Stimulated activated CD8-positive, alpha-beta memory T cell treated with anti-CD3 and anti-CD28 coated beads, Interleukin-15, amount 100 ng/mL, for 48 hours (primary cell): ENCODE data around the gene EBF3.
A peak's percentile ranks its signal among the peaks of the same experiment; 100 is the strongest.

ENCODE experiments used
- DNase-seq, 2 donors: peaks; one replicate each; pipeline ENCODE4 v3.0.0-alpha.2; 2020; ENCODE audit warnings: low read depth in 2 of 2

Gene EBF3, protein sequence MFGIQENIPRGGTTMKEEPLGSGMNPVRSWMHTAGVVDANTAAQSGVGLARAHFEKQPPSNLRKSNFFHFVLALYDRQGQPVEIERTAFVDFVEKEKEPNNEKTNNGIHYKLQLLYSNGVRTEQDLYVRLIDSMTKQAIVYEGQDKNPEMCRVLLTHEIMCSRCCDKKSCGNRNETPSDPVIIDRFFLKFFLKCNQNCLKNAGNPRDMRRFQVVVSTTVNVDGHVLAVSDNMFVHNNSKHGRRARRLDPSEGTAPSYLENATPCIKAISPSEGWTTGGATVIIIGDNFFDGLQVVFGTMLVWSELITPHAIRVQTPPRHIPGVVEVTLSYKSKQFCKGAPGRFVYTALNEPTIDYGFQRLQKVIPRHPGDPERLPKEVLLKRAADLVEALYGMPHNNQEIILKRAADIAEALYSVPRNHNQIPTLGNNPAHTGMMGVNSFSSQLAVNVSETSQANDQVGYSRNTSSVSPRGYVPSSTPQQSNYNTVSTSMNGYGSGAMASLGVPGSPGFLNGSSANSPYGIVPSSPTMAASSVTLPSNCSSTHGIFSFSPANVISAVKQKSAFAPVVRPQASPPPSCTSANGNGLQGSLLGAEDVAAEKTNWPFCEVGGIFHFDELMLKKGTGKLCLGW

DNA sequence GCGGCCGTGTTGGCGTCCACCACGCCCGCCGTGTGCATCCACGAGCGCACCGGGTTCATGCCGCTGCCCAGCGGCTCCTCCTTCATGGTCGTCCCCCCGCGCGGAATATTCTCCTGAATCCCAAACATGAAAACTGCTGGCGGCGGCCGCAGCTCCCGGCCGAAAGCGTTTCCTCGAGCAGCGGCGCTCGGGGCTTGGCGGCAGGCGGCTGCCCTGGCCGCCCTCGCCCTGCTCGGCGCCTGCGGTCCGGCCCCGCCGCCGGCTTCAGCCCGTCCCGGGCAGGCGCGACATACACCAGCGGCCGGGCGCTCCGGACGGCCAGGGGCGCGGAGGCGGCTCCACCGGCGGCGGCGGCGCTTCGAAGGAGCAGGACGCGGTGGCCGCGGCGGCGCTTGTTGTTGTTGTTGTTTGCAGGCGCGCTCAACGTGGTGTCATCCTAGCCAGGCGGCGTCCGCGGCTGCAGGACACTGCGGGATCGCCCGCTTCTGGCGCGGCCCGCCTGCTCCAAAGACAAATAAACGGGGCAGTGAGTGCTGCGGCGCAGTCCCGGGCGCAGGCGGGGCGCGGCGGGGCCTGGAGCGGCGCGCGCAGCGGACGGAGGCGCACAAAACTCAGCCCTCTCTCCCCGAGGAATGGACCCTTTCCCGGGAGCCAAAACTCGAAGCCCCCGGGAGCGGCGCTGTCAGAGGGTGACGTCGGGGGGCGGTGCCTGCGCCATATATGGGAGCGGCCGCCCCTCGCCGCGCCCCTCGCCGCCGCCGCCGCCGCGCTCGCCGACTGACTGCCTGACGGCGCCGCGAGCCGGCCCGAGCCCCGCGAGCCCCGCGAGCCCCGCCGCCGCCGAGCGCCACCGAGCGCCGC is at the start of gene EBF3:
Gene EBF3 (minus strand): TSS at position 634 of the 861 bp plus-strand sequence. CDS start 506 bp downstream, at position 128.
- DNase-seq, result peak in 1 of 2 donors; percentile 32

DNA sequence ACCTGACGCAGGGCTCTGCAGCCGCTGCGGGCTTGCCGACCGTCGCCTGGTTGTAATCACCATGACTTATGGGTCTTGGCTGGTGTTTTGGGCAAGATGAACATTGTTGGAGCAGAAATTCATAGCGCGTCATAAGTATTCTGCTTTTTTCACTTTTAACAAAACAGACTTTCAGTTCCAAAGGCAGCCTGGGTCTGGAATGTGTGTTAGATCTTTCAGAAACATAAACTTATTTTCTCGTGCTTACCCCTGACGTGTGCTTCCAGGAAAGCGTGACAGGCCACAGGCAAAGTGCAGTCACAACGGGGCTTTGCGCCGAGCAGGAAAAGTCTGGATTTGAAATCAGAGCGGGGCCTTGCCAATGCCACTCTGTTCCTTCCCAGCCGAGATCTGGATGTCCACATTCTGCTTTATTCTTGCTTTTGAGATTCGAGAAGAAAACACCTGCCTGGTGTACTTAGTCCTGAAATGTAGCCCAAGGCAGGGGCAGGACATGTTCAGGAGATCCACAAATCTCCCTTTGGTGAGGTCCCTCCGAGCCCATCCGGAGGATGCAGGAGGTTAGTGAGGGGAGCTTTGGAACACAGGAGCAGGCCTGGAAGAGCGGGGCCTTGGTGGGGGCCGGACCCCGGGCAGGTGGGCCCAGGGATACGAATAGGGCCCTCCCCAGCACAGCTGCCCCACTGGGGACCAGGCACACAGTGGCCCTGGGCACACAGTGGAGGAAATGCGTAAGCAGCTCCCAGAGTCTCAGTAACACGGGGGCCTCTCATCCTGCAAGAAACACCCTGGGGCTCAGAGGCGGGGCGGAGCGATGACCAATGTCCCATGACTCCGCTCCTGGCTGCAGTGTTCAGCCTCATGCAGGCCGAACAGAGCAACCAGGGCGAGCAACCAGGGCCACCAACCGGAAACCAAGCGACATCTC is 49.5 kb upstream of the EBF3 start:
- no peak for DNase-seq

DNA sequence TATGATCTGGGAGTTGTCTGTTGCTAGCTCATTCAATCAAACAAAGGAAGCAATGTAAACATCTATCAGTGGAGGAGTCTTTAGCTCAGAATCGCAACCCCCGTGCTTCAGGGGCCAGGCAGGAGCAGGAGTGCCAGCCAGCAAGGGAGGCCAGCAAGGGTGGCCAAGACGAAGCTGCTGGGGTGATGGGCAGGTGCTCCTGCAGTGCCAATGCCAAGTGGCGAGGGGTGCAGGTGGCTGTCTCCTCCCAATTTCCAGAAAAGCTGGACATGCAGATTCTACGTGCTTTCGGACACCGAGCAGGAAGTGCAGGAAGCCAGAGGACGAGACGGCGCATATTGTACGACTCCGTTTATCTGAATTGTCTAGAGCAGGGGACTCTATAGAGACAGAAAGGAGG is 48.1 kb upstream of the EBF3 start:
- DNase-seq, result no peak

DNA sequence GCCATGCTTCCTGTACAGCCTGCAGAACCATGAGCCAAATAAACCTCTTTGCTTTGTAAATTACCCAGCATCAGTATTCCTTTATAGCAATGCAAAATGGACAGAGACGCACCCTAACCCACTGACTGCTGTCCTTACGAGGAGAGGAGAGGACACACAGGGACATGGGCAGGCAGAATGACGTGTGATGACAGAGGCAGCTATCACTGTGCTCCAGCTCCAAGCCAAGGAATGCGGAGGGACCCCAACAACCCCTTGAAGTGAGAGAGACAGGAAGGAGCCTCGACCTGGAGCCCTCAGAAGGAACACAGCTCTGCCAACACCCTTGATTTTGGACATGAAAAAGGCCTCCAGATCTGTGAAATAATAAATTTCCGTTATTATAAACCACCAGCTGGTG is 46.6 kb upstream of the EBF3 start:
- no peak for DNase-seq

DNA sequence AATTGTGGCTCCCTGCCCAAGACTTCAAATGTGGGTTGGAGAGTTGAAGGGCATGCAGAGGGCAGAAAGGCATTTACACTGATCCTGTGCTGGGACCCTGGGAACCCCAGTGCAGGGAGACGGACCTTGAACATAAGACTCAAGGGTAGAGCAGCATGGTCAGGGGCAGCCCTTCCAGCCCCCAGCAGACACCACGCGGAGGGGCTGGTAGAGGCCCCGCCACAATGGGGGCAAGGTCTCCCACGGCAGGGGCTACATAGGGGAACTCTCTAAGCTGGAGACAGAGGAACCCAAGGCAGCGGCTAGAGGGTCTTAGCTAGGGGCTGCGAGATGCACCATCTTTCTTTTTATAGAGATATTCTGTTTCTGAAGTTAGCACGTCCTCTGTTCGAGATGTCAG is 45.2 kb upstream of the EBF3 start:
- no peak for DNase-seq

DNA sequence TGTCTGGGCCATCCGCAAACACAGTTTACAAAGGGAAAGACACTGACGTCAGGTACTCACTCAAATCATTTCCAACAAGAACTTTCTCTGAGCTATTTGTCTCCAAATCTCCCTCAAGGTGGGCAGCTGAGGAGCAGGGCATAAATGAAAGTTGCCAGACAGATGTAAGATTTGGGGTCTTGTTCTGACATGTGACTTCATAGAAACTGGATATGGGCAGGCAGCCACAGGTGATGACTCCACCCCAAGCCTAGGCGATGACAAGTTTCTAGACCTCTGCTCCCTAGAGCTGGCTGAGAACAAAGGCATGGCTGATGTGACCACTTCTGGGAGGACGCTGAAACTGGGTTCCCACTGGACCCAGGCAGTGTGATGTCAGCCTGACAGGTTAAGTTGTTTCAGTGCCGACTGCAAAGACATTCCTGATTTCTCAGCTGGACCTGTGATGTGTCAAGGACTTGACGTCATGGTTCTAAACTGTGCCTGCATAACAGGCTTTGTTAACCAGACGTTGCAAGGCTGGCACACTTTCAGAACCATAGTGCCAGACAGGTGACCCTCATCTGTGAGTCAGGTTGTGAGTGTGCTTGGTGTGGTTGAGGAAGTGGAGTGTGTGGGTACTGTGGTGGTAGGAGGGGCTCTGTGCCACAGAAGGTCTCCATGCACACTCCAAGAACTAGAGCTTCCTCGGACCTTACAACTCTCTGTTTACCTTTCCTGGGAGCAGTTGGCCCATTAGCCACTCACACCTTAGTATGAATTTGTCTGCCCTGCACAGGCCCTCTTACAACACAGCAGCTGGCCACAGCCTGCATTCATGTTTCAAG is 39.9 kb upstream of the EBF3 start:
- DNase-seq, result no peak

DNA sequence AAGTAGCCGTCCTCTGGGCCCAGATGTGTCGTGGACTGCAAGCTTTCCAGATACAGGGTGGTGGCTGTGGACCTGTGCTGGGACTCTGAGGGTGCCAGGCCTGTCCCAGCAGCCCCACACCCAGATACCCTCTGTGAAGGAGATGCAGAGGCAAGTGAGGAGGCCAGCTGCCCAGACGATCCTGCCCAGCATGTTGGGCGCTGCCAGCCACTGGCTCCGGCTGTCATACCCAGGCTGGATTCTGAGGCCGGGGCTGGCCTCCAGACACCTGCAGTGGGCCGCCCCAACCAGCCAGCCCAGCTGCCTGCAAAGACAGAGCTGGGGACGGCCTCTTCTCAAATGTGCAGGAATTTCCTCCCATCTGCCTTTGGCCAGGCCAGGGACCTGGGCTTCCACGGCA is 39.1 kb upstream of the EBF3 start:
- DNase-seq, result no peak

DNA sequence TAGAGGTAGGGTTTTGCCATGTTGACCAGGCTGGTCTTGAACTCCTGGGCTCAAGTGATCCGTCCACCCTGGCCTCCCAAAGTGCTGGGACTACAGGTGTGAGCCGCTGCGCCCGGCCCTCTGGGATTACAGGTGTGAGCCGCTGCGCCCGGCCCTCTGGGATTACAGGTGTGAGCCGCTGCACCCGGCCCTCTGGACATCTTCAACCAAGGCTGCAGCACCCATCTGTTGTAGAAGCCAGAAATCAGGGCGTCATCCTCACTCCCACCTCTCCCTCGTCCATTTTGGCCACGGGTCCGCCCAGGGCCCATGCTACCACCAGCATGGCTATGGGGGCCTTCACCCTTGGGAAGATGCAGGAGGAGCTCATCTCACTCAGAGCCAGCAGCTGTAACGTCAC is 38.5 kb upstream of the EBF3 start:
- no peak for DNase-seq

DNA sequence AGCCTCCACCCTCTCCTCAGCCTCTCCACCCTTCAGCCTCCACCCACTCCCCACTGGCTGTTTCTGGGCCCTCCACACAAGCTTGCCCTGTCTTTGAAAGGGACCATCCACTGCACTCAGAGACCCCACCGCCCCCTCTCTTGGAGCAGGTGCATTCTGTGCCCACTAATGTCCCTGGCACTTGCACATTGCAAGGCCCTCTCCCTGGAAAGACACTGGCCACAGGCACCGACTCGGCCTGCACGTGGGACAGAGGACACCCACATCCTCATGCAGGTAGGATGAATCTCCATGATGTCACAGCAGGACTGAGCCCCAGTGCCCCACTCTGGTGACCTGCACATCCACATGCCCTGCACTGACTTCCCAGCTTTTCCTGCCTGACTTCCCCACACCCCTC is 36.8 kb upstream of the EBF3 start:
- no peak for DNase-seq

DNA sequence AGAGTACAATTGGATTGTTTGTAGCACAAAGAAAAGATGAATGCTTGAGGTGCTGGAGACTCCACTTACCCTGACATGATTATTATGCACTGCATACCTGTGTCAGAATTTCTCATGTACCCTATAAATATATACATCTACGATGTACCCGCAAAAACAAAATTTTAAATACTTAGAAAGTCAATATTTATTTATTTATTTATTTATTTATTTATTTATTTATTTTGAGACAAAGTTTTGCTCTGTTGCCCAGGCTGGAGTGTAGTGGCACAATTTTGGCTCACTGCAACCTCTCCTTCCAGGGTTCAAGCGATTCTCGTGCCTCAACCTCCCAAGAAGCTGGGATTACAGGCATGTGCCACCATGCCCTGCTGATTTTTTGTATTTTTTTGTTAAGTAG is 35.1 kb upstream of the EBF3 start:
- no peak for DNase-seq

DNA sequence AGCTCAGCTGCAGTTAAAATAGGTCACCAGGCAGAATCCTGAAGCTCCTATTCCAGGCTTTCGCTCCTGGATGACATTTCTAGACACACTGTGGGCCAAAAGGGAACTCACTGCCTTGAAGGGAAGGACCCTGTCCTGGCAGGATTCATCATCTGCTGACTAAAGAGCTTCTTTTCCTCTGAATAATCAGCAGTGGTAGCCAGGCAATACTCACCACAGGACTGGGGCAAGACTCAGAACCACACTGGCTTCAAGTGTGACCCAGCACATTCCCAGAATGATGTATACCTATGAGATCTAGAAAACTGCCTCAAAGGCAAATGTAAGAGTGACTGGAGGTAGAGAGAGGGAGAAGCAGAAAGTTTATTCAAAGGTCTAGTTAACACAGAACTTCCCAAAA is 29.5 kb upstream of the EBF3 start:
- no peak for DNase-seq

DNA sequence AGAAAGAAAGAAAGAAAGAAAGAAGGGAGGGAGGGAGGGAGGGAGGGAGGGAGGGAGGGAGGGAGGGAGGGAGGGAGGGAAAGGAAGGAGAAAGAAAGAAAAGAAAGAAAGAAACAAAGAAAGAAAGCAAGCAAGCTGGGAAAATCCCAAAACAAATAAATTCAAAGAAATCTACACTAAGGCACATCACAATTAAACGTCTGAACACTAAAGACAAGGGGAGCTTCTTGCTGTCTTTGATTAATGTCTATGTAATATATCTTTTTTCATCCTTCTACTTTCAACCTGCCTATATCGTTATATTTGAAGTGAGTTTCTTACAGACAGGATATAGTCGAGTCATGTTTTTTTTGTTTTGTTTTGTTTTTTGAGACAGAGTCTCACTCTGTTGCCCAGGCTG is 28.3 kb upstream of the EBF3 start:
- no peak for DNase-seq

DNA sequence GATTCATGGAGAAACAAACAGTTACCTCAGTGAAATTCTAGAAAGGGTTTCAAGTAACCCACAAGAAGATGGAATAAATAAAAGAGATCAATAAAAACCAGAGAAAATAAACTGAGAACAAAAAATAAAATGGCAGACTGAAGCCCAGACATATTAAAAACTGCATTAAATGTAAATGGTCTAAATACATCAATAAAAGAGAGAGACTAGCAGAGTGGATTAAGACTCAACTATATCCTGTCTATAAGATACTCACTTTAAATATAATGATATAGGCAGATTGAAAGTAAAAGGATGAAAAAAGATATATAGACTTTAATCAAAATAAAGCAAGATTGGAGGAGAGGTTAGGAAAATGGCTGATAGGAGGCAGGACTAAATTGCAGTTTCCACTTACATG is 18.8 kb upstream of the EBF3 start:
- DNase-seq, result no peak

DNA sequence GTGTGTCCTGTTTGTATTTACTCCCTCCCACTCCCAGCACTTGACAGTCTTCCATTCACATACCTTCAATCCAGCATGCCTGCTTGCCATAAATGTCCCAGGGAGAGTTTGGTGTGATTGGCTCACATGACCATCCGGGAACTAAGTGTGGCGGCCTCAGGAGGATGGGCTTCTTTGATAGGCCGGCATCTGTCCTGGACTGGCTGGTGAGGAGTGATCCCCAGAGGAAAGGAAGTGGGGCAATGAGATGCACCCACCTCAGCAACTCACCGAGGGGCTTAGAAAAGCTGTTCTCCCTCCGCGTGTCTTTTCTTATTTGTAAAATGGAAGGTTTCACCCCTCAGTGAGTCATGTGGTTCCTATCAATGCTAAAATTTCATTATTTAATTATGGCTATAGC is 14.9 kb upstream of the EBF3 start:
- DNase-seq, result no peak

DNA sequence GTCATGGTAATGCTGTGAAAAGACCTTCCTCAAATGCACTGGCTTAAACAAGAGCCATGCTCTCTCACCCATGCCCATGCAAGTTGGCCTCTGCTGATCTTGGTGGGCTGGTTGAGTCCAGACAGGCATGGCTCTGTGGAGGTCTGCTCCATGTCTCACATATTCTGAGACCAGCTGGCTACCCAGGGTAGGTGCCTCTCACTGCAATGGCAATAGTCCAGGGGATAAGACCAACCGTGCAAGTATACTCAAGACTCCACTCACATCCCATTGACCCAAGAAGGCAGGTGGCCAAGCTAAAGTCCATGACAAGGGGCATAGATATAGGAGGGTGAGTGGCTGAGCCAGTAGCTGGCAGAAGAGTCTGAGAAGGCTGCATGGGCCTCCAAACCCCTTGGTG is 14.2 kb upstream of the EBF3 start:
- DNase-seq, result no peak

DNA sequence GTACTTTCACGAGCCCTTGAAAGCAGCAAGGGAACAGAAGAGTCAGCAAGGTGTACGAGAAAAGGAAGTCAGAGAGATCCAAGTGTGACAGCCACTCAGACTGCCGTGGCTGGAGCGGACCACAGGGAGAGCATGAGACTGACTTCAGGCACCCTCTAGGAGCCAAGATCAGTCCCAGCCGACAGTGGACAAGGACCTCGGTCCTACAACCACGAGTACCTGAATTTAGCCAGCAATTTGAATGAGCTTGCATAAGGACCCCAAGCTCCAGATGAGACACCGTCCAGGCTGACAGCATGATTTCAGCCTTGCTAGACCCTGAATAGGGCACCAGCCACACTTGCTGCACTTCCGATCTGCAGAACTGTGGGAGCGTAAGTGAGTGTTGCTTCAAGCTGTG is 13.7 kb upstream of the EBF3 start:
- DNase-seq, result no peak

DNA sequence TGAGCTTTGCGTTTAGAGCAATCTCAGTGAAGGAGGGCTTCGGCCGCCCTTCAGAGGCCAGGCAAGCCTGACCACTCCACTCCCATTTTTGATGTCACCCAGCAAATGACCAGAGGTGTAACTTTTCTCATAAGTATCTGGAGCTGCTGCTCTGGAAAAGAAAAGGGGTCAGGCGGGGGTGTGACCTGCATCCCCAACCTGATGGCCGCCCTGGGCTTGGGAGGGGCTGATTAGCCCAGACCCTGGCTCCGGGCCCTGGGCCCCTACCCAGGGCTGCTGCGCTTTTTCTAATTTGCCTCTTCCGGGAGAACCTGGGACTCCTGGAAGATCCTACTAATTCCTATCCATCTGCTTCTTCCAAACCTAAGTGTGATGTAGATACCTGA is 9.6 kb upstream of the EBF3 start:
- no peak for DNase-seq

DNA sequence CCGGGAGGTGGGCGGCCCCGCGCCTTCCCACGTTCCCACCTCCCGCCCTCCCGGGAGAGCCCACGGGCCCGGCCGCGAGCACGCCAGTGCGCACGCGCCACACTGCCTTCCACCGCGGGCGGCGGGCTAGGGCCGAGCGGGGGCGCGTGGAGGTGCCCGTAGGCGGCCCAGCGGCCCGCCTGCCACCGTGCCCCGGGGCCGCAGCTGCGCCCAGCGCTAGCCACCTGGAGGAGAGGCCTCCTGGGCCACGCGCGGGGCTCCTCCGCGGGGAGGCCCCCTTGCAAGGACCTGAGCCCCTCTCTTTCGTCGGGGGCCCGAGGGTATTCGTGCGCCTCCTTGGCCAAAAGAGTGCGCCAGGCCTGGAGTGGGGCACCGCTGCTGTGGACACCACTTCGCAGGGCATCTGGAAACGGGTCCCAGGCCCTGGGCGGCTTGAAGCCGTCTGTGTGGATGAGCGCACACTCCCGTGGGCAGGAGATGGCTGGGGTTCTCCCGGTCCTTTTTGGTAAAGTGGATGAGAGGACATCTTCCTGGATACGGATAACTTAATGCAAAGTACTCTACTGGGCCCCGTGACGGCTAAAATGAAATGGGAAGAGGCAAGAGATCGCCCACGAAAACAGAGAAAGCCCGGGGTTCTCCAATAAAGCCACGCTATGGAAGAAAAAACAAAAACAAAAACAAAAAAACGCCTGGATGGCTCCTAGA is 9.0 kb upstream of the EBF3 start:
- DNase-seq, result no peak

DNA sequence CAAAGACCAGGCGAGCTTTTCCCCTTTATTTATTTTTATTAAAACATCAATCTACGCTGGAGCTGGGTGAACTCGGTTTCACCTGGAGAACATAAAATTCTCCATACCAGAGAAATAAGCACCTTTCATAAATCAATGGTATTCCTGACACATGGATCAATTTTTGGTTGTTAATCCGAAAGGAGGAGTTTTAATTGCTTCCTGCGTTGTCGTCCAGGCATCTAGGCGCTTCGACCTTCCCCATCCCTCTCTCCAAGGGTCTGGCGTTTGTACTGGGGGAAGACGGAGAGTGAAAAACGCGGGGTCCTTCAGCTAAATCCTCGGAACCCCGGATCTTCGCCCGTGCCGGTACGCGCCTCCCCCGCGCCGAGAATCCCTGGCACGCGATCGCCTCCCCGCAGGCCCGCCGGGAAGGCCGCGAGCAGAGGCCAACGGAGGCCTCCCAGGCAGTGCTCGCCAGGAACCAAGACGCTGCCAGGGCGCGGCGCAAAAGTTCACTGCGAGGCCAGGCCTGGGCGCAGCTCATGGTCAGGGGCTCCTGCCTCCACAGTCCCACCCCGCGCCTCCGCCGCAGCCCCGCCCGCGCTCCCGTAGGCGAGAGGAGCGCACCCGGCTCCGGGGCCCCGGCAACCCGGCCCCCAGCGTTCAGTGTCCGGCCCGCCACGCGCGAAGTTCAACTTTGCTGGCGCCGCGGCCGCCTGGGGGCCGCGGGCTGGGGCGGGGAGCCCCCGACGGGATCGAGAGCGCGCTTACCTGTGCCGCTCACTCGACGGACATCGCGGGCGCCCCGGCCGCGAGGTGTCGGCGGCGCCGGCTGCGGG is 8.3 kb upstream of the EBF3 start:
- no peak for DNase-seq
